NCI-H510A treated with DMSO at 0.1 percent for 48 hours (cell line): ENCODE data around the gene CCDC78.

Experiments
- DNase-seq: peaks from one replicate; lab custom pipeline; 2025; lab: John Stamatoyannopoulos, UW

Gene CCDC78

GRCh38 chr16:736936-737481 is 10.8 kb upstream of the CCDC78 start:
- DNase-seq = no peak

- DNase-seq = no peak
Measured at GRCh38 chr16:735982-736453, 9.8 kb upstream of the CCDC78 start.

- DNase-seq = no peak
Measured at GRCh38 chr16:734981-735881, 9.0 kb upstream of the CCDC78 start.

GRCh38 chr16:734208-734980 is 8.2 kb upstream of the CCDC78 start:
- DNase-seq = no peak

GRCh38 chr16:733382-734207 is 7.4 kb upstream of the CCDC78 start:
- DNase-seq = no peak

GRCh38 chr16:732936-733335 is 6.7 kb upstream of the CCDC78 start:
- DNase-seq = no peak

GRCh38 chr16:732332-732731 is 6.1 kb upstream of the CCDC78 start:
- no peak for DNase-seq

- no peak for DNase-seq
Measured at GRCh38 chr16:730666-731509, 4.6 kb upstream of the CCDC78 start.

GRCh38 chr16:729768-730665 is 3.8 kb upstream of the CCDC78 start:
- no peak for DNase-seq

GRCh38 chr16:728890-729744 is 2.9 kb upstream of the CCDC78 start:
- DNase-seq = no peak

GRCh38 chr16:728131-728889 is 2.1 kb upstream of the CCDC78 start:
- peak; percentile 33 for DNase-seq

- no peak for DNase-seq
Measured at GRCh38 chr16:727291-727977, 1.2 kb upstream of the CCDC78 start.

GRCh38 chr16:726188-726437 is 130 bp downstream of the CCDC78 start:
- no peak for DNase-seq

- no peak for DNase-seq
Measured at GRCh38 chr16:725463-726187, 618 bp downstream of the CCDC78 start.

GRCh38 chr16:725041-725376 is 1.2 kb downstream of the CCDC78 start:
- no peak for DNase-seq

- no peak for DNase-seq
Measured at GRCh38 chr16:724188-725040, 1.8 kb downstream of the CCDC78 start.
